Body of pancreas (tissue), 4 donors: ENCODE measurements around the gene GMDS.

Experiments used
- CTCF ChIP-seq, 7 experiments: fragments of 450-650 bp in 4 of 7; fragments of 200-600 bp in 3 of 7; sonication (generic) in 3 of 7; IDR thresholded peaks; one replicate each; pipeline ENCODE4 v1.5.1; 2016 to 2019; ENCODE audit warnings: antibody characterized with exemption in 7 of 7
- POLR2A ChIP-seq, 3 donors: fragments of 450-650 bp; IDR thresholded peaks; one replicate each; pipeline ENCODE4 v1.6.1; 2016; ENCODE audit warnings: antibody characterized with exemption in 3 of 3, mild to moderate bottlenecking in 2 of 3

GRCh38 chr6:1679031-1679687 lies 566.2 kb downstream of the GMDS start:
- TF ChIP-seq CTCF (IDR thresholded peaks at IDR 0.05) (no peak), POLR2A (IDR thresholded peaks at IDR 0.05) (no peak)
